Stimulated activated CD4-positive, alpha-beta T cell treated with anti-CD3 and anti-CD28 coated beads, Interleukin-2, amount 100 ng/mL, for 24 hours (primary cell): ENCODE results near the gene TRIM60.
"Not testable (repeated sequence)": the region's sequence is repeated elsewhere in the genome, so short reads cannot be mapped to it uniquely, and the experiment has no call there.

Experiments used
- DNase-seq, 2 donors: peaks; one replicate each; pipeline ENCODE4 v3.0.0-alpha.2; 2020

TRIM60 gene

GRCh38 chr4:165055601-165056000, 23.8 kb downstream of the TRIM60 start:
- no peak for DNase-seq

GRCh38 chr4:165058666-165059065, 26.9 kb downstream of the TRIM60 start:
- no peak for DNase-seq

DNA sequence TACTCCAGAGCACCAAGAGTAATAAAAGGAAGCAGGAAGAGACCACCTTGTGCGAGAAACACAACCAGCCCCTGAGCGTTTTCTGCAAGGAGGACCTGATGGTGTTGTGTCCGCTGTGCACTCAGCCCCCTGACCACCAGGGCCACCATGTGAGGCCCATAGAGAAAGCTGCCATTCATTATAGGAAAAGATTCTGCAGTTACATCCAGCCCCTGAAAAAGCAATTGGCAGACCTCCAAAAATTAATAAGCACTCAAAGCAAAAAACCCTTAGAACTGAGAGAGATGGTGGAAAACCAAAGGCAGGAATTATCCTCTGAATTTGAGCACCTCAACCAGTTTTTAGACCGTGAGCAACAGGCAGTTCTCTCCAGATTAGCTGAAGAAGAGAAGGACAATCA, 27.6 kb downstream of the TRIM60 start:
- DNase-seq, result no peak

- no peak for DNase-seq
These were observed 29.1 kb downstream of the TRIM60 start for GRCh38 chr4:165060938-165061337.

- DNase-seq, result no peak
These were observed 38.8 kb downstream of the TRIM60 start for GRCh38 chr4:165070560-165070959.

- not testable (repeated sequence) for DNase-seq
These were observed 41.5 kb downstream of the TRIM60 start for GRCh38 chr4:165073346-165073745.

DNA sequence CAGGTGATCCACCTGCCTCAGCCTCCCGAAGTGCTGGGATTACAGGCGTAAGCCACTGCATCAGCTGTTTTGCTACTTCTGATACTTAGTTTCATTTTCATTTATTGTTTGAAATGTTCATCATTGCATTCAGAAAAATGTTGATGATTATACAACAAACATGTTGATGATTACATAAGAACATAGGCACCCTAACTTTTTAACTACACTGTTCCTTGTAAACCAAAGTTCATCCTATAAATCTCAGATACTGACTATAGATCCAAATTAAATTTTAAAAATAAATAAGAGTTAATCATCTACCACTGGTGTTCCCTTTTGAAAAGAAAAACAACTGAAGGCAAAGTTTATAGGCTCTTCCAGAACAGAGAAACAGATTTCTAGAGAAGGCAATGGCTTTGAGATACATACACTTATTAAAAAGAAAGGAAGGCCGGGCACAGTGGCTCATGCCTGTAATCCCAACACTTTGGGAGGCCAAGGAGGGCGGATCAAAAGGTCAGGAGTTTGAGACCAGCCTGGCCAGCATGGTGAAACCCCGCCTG, 45.3 kb downstream of the TRIM60 start:
- DNase-seq, result no peak

GRCh38 chr4:165079476-165079875, 47.7 kb downstream of the TRIM60 start:
- DNase-seq, result no peak

- not testable (repeated sequence) for DNase-seq
These were observed 53.0 kb downstream of the TRIM60 start for GRCh38 chr4:165084787-165085186.

DNA sequence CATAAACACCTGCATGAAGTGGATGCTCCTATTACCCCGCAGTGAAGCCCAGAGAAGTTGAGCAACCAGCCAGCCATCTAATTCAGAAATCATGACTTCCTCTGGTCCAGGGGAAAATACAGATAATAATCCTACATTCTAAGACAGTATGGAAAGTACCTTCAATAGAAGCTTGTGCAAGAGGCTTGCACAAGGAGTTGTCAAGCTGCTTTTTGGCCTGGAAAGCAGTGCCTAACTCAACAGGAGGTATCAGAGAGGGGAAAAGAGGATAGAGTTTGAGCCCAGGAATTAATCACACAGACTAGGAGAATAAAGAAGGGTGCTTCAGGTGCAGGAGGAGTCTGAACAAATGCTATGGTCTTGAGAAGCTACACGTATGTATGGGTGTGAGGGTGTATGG, 54.1 kb downstream of the TRIM60 start:
- no peak for DNase-seq

DNA sequence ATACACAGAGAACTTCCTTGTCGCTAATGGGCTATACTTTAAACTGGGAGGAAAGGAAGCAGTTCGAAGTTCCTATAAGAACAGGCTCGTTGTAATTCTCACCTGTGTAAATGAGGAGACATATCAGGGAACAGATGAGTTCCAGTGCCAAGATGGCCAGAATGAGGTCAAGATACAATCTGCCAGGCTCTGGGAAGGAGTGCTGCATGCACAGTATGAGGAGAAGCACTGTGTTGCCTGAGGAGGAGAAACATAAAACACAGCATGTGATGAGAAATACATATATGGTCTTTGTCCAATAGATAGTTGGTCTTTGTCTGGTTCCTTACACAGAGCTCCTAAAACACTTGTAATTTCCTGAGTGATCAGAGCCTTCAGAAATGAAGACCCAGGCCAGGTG, 56.6 kb downstream of the TRIM60 start:
- no peak for DNase-seq
